ENCODE measurements around the gene GOLT1A. TPM values are rescaled to one million over a fixed set of nuclear protein-coding genes. Genes with fewer than 3 reads are reported as not detected.

Gene GOLT1A
- total RNA-seq, 1 experiment from 2014 or later, result not detected

DNA sequence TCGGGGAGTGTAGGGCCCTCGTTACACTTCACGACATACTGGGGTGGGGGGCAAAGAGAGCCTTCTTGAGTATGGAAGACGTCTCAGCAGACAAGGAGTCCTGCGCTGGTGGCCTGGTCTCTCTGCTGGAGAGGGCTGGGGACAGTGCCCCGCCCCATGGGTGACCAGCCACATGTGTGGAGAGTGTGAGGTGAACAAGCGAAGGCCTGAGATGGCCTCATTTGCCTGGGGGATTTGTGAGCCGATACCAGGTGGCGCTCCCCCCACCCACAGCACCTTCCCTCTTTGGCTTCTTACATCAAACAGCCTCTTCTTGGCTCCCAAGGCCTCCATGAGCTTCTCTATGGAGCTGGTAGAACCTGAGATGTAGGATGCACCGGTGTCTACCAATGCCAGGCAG, 57.9 kb downstream of the GOLT1A start:
- Histone ChIP-seq H3K27me3 (replicated peaks; ENCODE audit: insufficient read depth, low read depth, low read length, poor library complexity) (no peaks in the 10 kb centered on the region), H3K9me3 (ENCODE audit: low read depth, low read length, poor library complexity, severe bottlenecking) (no peaks in the 10 kb centered on the region), H3K4me1 (ENCODE audit: insufficient read depth, low read length, poor library complexity, severe bottlenecking) (peaks cover 6% of the 10 kb centered on the region), H3K36me3 (ENCODE audit: insufficient read depth, low read length, poor library complexity, severe bottlenecking) (no peaks in the 10 kb centered on the region), H3K4me3 (ENCODE audit: low read depth, low read length, poor library complexity, severe bottlenecking) (no peak overlapping the region), H3K27ac (ENCODE audit: low read depth, low read length, poor library complexity, severe bottlenecking) (no peak overlapping the region)
- no TSS peak for BruUV-seq (replicated peaks)
- DNase-seq (ENCODE audit: low spot score), result no peak
- CTCF ChIA-PET, result no interaction called here
- TF ChIP-seq EZH2 (IDR thresholded peaks at IDR 0.05; ENCODE audit: borderline replicate concordance, low read depth, low read length, poor library complexity, severe bottlenecking), result no peak
- TF ChIP-seq, protein P1, sequence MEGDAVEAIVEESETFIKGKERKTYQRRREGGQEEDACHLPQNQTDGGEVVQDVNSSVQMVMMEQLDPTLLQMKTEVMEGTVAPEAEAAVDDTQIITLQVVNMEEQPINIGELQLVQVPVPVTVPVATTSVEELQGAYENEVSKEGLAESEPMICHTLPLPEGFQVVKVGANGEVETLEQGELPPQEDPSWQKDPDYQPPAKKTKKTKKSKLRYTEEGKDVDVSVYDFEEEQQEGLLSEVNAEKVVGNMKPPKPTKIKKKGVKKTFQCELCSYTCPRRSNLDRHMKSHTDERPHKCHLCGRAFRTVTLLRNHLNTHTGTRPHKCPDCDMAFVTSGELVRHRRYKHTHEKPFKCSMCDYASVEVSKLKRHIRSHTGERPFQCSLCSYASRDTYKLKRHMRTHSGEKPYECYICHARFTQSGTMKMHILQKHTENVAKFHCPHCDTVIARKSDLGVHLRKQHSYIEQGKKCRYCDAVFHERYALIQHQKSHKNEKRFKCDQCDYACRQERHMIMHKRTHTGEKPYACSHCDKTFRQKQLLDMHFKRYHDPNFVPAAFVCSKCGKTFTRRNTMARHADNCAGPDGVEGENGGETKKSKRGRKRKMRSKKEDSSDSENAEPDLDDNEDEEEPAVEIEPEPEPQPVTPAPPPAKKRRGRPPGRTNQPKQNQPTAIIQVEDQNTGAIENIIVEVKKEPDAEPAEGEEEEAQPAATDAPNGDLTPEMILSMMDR (conservative IDR thresholded peaks at IDR 0.05; ENCODE audit: low read depth, low read length), result no peak
- POLR2A ChIA-PET (ENCODE audit: low non-redundant PET), result no interaction called here
- intact Hi-C loops (cut with micrococcal nuclease; ENCODE audit: unreplicated experiment), result no loop called here

- DNase-seq (ENCODE audit: low spot score), result no peak
Observed at GRCh38 chr1:204154568-204155255, 59.1 kb downstream of the GOLT1A start.

DNA sequence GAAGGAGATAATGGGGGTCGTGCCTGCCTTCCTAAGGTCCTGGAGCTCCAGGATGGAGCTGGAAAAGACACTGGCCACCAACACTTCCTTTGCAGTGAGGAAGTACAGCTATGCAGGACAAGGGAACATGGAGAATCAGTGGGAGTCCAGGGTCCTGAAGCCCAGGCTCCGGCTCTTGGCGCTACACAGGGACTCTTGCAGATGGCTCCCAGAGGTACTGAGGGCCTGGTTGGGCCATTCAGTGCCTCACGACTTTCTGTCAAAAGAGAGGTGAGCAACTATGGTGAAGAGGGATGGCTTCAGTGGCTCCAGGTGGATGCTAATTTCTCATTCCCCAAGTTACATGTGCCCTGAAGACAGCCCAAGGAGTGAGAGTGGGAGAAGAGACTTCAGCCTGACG, 60.1 kb downstream of the GOLT1A start:
- H3K27ac ChIP-seq (ENCODE audit: low read depth, low read length, poor library complexity, severe bottlenecking), result no peak overlapping the region
- no peak overlapping the region for H3K4me3 ChIP-seq (ENCODE audit: low read depth, low read length, poor library complexity, severe bottlenecking)
- H3K36me3 ChIP-seq (ENCODE audit: insufficient read depth, low read length, poor library complexity, severe bottlenecking), result no peaks in the 10 kb centered on the region
- H3K27me3 ChIP-seq (replicated peaks; ENCODE audit: insufficient read depth, low read depth, low read length, poor library complexity), result no peaks in the 10 kb centered on the region
- TF ChIP-seq, protein P1 (conservative IDR thresholded peaks at IDR 0.05; ENCODE audit: low read depth, low read length), result no peak
- TF ChIP-seq EZH2 (IDR thresholded peaks at IDR 0.05; ENCODE audit: borderline replicate concordance, low read depth, low read length, poor library complexity, severe bottlenecking), result no peak
- no peaks in the 10 kb centered on the region for H3K9me3 ChIP-seq (ENCODE audit: low read depth, low read length, poor library complexity, severe bottlenecking)
- DNase-seq (ENCODE audit: low spot score), result no peak
- intact Hi-C loops (cut with micrococcal nuclease; ENCODE audit: unreplicated experiment), result no loop called here
- ChIA-PET POLR2A (ENCODE audit: low non-redundant PET) (no interaction called here), CTCF (no interaction called here)
- peaks cover 6% of the 10 kb centered on the region for H3K4me1 ChIP-seq (ENCODE audit: insufficient read depth, low read length, poor library complexity, severe bottlenecking)
- no TSS peak for BruUV-seq (replicated peaks)

More at GRCh38 chr1:204154568-204155255, 59.1 kb downstream of the GOLT1A start:
- intact Hi-C loops (cut with micrococcal nuclease; ENCODE audit: unreplicated experiment), result no loop called here
- Histone ChIP-seq H3K36me3 (ENCODE audit: insufficient read depth, low read length, poor library complexity, severe bottlenecking) (no peaks in the 10 kb centered on the region), H3K4me1 (ENCODE audit: insufficient read depth, low read length, poor library complexity, severe bottlenecking) (peaks cover 6% of the 10 kb centered on the region), H3K27ac (ENCODE audit: low read depth, low read length, poor library complexity, severe bottlenecking) (no peak overlapping the region), H3K4me3 (ENCODE audit: low read depth, low read length, poor library complexity, severe bottlenecking) (no peak overlapping the region), H3K27me3 (replicated peaks; ENCODE audit: insufficient read depth, low read depth, low read length, poor library complexity) (no peaks in the 10 kb centered on the region), H3K9me3 (ENCODE audit: low read depth, low read length, poor library complexity, severe bottlenecking) (no peaks in the 10 kb centered on the region)
- CTCF ChIA-PET, result no interaction called here
- BruUV-seq (replicated peaks), result no TSS peak
- TF ChIP-seq, protein P1 (conservative IDR thresholded peaks at IDR 0.05; ENCODE audit: low read depth, low read length), result no peak
- TF ChIP-seq EZH2 (IDR thresholded peaks at IDR 0.05; ENCODE audit: borderline replicate concordance, low read depth, low read length, poor library complexity, severe bottlenecking), result no peak
- POLR2A ChIA-PET (ENCODE audit: low non-redundant PET), result no interaction called here
